Ramos (cell line): ENCODE results near the gene RMI1.

Source experiments
- in situ Hi-C: fragments of 300-500 bp; cut with MboI; formaldehyde crosslinking; loops from one replicate; pipeline ENCODE4 v1.14.3; 2022; ENCODE audit warnings: low sequenced_read_pairs; ENCODE audit not compliant: unreplicated experiment

The RMI1 gene

GRCh38 chr9:83980395-83981125 lies at the start of gene RMI1:
RMI1 (plus strand) TSS chr9:83980805; CDS start chr9:84000987, 20,182 bp downstream.
- in situ Hi-C loops: no loop called here

- in situ Hi-C loops: loop anchor here (10.0 to 25.0 kb wide), 2 partner anchors 231 to 384 kb away; no protein-coding TSS in a partner anchor
Measured at GRCh38 chr9:83930881-83931280, 49.7 kb upstream of the RMI1 start.

DNA sequence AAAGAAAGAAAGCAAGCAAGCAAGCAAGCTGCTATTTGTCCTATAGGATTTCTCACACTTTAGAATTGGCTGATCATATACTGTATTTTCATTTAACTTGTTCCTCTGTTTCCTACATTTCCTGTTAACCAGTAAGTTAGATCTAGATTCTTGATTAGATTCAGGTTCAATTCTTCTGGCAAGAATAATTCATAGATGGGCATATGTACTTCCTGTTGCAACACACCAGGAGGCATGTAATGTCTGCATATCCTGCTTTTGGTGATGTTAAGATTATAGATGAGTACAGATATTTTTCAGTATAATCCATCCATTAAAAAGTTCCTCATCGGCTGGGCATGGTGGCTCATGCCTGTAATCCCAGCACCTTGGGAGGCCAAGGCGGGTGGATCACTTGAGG lies 48.6 kb upstream of the RMI1 start:
- in situ Hi-C loops: loop anchor here (10.0 to 25.0 kb wide), 2 partner anchors 230 to 383 kb away; no protein-coding TSS in a partner anchor

GRCh38 chr9:83932851-83933250 lies 47.8 kb upstream of the RMI1 start:
- in situ Hi-C loops: loop anchor here (10.0 to 25.0 kb wide), 2 partner anchors 229 to 382 kb away; no protein-coding TSS in a partner anchor

DNA sequence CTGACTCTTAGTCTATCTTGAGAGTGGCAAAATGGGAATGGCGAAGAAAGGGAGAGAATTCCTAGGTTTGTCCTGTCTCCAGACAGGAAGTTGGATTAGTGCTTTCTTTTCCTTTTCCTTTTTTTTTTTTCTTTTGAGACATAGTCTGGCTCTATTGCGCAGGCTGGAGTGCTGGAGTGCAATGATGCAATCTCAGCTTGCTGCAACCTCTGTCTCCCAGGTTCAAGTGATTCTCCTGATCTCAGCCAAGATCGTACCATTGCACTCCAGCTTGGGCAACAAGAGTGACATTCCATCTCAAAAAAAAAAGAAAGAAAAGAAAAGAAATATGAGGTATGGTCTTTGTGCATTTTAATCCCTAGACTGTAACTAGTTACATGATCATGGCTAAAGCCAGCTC lies 46.8 kb upstream of the RMI1 start:
- in situ Hi-C loops: loop anchor here (10.0 to 25.0 kb wide), 2 partner anchors 229 to 381 kb away; no protein-coding TSS in a partner anchor

- in situ Hi-C loops: loop anchor here (5.0 to 25.0 kb wide), 3 partner anchors 228 to 380 kb away; no protein-coding TSS in a partner anchor
Measured at GRCh38 chr9:83934569-83935275, 45.9 kb upstream of the RMI1 start.

DNA sequence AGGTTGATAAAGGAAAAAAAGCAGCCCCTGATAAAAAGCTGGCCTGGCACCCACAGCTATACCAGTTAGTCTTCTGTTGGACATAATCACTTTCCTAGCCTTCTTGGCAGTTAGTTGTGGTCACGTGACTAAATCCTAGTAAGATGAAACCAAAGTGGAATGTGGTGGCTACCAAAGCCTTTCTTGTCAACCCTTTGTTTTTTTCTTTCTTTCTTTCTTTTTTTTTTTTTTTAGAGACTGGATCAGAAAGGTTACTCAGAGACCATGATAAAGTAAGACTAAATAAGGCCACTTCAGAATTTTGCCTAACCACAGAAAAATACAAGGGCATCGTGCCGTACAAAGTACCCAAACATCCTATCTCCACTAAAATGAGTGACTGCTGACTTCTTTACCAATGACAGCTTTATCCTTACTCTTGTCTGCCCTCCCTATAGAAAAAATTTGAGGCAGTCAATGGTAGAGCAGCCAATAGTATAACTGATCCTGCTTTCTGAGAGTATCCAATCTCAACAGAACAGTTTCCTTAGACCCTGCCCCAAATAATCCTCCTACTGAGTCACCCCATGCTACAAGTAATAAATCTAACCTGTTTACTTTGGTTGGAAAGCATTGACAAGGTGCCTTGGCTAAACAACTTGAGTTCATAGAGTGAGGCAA lies 45.2 kb upstream of the RMI1 start:
- in situ Hi-C loops: loop anchor here (5.0 to 25.0 kb wide), 3 partner anchors 227 to 379 kb away; no protein-coding TSS in a partner anchor

GRCh38 chr9:83936523-83936922 lies 44.1 kb upstream of the RMI1 start:
- in situ Hi-C loops: loop anchor here (5.0 to 25.0 kb wide), 3 partner anchors 226 to 378 kb away; no protein-coding TSS in a partner anchor

DNA sequence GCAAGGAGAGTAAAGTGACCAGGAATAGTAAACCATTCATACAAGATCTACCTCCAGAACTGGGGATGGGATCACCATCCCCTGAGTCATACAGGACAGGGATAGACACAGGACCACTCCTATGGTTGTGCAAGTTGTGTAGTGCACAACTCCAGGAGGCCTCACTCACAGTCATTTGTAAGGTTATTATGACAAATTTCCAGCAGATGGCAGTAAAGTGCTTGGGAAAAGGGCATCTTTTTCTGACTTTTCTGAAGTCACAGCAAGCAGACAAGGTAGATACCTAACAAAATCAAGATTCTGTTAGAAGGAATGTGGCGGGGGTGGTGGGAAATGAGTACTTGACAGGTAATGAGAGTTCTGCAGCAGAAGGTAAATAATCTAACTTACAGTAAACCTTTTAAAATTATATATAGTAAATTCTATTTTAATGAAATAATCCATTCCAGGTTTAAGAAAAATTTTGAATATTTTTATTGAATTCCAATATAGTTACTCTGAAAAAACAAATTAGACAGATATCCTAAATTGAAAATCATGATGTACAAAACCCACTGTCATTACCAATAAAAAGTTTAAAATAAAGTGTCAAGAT lies 42.6 kb upstream of the RMI1 start:
- in situ Hi-C loops: loop anchor here (5.0 to 25.0 kb wide), 3 partner anchors 224 to 377 kb away; no protein-coding TSS in a partner anchor

- in situ Hi-C loops: loop anchor here (25.0 kb wide), 1 partner anchor 222 kb away; no protein-coding TSS in a partner anchor
Measured at GRCh38 chr9:83940590-83941303, 39.9 kb upstream of the RMI1 start.

DNA sequence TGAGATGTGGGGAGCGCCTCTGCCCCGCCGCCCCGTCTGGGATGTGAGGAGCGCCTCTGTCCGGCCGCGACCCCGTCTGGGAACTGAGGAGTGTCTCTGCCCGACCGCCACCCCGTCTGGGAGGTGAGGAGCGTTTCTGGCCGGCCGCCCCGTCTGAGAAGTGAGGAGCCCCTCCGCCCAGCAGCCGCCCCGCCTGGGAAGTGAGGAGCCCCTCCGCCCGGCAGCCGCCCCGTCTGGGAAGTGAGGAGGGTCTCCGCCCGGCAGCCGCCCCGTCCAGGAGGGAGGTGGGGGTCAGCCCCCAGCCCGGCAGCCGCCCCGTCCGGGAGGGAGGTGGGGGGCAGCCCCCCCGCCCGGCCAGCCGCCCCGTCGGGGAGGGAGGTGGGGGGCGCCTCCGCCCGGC lies 32.5 kb upstream of the RMI1 start:
- in situ Hi-C loops: loop anchor here (25.0 kb wide), 1 partner anchor 214 kb away; no protein-coding TSS in a partner anchor

- in situ Hi-C loops: no loop called here
Measured at GRCh38 chr9:83956086-83956435, 24.5 kb upstream of the RMI1 start.

DNA sequence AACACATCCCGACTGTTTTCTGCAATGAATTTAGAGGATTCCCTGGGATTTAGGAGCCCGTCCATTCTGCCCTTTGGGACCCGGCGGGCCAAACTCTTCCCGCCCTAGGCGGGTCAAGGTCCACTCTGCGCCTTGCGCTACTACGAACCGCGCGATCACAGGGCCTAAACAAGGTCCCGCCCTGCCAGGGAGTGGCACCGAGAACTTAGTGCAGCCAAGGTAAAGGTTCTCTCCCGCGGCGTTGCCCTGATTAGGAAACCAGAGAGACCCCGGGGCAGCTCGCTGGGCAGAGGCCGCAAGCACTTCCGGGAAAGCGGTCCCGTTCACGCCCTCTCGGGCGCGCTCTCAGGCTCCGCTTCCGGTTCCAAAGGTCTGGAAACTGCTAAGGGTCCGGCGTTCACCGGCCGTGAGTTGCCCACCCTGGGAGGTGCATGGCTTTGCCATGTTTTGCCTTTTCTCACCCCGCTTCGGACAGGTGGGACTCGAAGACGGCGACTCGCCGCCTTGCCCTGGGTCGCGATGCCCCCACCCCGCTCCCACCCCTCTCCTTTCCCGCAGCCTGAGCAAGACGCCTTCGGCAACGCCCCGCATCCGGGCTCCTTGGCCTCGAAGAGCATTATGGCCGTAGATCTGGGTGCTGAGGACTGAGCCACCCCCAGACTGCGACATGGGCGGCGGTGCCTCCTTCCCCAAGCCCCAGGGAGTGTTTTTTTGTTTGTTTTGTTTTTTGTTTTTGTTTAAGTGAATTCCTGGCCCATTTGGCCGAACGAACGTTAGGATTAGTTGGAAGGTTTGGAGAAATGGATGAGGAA lies 24.0 kb upstream of the RMI1 start:
- in situ Hi-C loops: no loop called here

DNA sequence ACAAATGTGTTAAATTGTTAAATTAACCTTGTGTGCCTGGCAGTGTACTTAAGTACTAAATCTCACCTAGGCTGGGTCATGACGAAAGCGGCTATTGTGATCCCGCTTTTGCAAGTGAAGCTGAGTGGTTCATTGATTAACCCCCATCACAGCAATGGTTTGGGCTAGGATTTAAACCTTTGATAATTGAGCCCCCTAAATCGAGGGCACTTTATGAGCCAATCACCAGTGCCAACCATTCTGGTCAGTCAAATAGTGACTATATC lies 23.4 kb upstream of the RMI1 start:
- in situ Hi-C loops: no loop called here

GRCh38 chr9:83959061-83959460 lies 21.5 kb upstream of the RMI1 start:
- in situ Hi-C loops: no loop called here

GRCh38 chr9:83960991-83961390 lies 19.6 kb upstream of the RMI1 start:
- in situ Hi-C loops: no loop called here

DNA sequence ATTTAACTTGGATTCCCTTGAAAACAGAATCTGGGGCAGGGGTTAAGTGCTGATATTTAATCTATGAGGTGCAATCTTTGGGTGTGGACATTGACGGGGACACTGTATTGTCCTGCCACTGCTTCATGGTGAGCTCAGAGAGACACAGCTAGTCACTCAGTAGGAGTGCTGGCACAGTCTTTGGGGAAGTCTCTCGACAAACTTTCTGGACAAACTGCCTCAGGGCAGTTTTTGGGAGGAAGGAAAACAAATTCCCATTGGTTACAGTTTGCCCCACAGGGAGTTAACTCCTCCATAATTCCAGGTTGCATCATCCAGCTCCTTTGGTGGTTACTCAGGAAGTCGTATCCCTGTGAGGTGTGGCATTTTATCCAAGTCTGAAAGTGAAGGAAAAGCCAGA lies 18.4 kb upstream of the RMI1 start:
- in situ Hi-C loops: no loop called here

DNA sequence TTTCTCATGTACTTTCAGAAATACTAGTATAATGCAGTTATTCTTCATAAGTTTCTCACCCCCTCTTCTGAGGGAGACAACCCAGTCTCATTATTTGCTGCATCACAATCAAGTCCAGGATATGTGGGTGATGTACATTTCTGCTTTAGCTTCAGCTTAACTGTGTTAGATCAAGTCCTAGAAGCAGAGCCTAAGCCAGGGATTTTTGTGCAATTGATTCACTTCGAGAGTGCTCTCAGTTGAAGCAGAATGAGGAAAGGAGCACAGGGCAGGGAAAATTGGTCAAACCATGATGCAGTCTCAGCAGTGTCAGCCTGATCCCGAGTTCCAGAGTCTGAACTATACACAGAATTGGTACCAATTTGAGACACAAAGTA lies 15.6 kb upstream of the RMI1 start:
- in situ Hi-C loops: no loop called here
